ENCODE results near the gene FTH1.
"Not testable (repeated sequence)": the region's sequence is repeated elsewhere in the genome, so short reads cannot be mapped to it uniquely, and the experiment has no call there.

FTH1 gene

GRCh38 chr11:61967116-61967923, at the start of gene FTH1:
Gene FTH1, minus strand, starts transcription at chr11:61967634. Its CDS starts 209 bp downstream, at chr11:61967425.
- peak; percentile 93 for DNase-seq

DNA sequence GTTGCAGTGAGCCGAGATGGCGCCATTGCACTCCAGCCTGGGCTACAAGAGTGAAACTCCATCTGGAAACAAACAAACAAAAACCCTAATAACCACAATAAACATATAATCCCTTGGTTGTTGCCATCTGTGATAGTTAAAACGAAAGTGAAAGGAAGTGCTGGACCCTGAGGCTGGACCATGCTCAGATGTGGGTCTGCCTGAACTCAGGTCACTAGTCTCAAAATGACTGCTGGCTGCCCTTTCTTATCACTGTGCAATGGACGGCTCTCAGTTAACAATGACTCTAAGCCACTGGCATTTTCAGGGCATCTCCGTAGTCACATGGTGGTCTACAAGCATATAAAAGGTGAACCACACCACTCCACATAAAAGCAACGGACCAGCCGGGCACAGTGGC, 48.2 kb upstream of the FTH1 start:
- no peak for DNase-seq

GRCh38 chr11:62013537-62014476, 46.4 kb upstream of the FTH1 start:
- DNase-seq = peak; percentile 66

- DNase-seq = no peak
Measured at GRCh38 chr11:62012832-62013461, 45.5 kb upstream of the FTH1 start.

DNA sequence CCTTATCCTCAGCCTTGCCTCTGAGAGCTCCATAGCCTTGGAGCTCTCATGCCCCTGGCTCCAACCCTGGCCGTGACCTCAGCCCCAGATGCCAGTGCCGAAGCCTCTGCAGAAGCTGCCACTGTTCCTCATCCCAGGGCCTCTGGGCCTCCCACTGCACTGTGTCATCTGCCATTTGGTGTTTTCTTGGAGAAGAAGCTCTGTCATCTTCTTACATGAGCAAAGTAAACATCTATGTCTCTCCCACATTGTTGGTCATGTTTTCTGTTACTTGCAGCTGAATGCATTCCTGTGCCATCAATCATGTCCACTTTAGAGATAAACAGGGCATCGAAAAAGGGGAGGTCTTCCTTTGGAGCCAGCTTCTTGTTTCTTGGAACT, 45.0 kb upstream of the FTH1 start:
- DNase-seq = no peak

DNA sequence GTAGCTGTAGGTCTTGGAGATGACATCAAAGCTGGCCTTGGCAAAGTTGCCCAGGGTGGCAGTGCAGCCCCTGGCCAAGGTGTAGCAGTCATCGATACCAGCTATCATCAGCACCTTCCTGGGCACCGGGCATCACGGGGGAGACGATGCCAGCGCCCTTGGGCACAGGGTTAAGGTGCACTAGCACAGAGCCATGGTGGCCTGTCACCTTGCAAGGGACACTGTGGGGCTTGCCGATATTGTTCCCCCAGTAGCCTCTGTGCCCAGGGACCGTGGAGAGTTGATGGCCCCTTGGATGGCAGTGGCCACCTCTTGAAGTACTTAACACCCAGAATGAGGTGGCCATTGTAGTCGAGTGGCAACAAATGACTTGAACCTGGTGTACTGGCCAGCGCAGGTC, 44.4 kb upstream of the FTH1 start:
- no peak for DNase-seq

GRCh38 chr11:62010935-62011528, 43.6 kb upstream of the FTH1 start:
- DNase-seq = no peak

DNA sequence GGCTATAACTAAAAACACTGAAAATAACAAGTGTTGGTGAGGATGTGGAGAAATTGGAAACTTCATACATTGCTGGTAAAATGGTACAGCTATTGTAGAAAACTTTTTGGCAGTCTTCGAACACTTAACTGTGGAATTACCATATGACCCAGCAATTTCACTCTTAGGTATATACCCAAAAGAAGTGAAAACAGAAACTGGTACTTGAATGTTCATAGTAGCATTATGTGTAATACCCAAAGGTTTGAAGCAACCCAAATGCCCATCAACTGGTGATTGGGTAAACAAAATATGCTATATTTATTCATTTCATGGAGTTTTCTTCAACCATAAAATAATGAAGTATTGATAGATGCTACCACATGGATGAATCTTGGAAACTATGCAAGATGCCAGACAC, 40.8 kb upstream of the FTH1 start:
- no peak for DNase-seq

GRCh38 chr11:62004473-62004872, 37.0 kb upstream of the FTH1 start:
- peak; percentile 74 for DNase-seq

DNA sequence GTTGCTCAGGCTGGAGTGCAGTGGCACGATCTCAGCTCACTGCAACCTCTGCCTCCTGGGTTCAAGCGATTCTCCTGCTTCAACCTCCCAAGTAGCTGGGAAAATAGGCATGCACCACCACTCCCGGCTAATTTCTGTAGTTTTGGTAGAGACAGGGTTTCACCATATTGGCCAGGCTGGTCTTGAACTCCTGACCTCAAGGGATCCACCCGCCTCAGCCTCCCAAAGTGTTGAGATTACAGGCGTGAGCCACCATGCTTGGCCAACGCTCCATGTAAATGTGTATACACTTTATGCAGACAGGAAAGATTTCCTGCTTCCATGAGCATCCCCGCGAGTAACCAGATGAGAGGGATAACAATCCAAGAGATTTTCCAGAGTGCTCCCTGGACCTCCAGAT, 34.8 kb upstream of the FTH1 start:
- DNase-seq = not testable (repeated sequence)

DNA sequence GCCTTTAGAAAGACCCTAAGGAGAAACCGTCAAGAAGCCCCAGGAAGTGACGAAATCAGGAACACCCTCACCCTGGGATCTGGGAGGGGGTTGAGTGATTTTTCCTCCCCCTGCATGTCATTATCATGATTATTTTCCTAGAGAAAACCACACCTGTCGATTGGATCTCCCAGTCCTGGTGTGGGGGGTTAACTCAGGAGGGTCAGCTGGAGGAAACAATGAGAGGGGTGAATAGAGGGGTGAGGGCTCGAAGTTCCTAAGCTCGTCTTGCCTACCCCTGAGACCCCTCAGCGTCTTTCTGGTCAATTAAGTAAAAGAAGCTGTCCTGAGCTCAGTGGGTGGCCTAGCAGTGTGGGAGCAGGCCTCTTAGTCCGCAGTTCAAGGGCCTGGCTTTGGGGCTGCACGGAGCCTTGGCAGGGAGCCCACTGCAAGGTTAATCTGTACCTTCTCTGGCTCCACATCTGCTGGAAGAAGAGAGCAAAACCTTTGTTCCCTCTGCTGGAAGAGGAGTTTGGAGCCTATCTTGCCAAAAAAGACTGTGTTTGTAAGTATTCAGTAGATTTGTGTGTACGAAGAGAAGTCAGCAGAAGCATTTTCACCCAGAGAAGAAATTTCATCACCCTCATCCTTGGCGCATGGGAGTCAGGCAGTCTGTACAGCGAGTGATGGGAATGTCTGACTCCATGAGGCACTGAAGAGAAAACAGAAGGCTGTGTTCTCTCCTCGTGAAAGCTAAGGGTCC, 34.2 kb upstream of the FTH1 start:
- DNase-seq = no peak

DNA sequence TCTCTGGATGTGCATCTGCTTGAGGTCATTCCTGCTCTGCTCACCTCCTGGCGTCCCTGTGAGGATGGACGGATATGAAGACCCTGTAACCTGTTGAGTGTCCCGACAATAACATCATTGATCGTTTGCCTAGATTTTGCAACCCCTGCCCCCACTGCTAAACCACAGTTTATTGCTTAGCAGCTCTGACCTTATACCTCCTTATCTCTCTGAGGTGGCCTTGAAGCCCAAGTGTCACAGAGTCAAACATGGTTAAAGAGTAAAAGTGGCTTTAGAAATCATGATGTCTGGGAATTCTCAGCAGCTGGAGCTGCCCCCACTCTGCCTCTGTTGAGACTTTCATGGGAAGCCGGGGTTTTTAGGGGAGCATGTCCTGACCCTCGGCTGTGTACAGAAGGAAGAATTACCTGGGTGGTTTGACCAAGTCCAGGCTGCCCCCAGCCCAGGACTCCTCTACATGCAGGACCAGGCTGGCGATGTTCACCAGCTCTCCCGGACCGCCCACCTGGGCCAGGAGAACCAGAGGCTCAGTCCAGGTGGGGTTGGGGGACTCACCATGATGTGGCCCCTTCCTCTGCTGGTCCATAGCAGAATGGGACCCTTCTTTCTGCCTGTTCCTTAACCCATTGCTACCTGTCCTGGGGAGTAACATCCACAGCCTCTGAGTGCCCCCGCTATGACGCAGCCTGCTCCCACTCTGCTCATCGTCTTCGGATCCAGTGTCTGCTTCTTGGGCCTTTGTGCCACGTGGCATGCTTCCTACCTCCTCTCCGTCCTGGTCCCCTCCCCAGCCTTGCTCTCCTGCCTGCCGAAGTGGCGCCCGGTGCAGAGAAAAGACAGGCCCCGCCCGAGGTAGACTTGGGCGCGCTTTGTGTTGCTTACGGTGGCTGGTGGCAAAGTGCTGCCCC, 33.4 kb upstream of the FTH1 start:
- no peak for DNase-seq

GRCh38 chr11:61999141-61999975, 31.9 kb upstream of the FTH1 start:
- DNase-seq = no peak

- no peak for DNase-seq
Measured at GRCh38 chr11:61996933-61997332, 29.5 kb upstream of the FTH1 start.

DNA sequence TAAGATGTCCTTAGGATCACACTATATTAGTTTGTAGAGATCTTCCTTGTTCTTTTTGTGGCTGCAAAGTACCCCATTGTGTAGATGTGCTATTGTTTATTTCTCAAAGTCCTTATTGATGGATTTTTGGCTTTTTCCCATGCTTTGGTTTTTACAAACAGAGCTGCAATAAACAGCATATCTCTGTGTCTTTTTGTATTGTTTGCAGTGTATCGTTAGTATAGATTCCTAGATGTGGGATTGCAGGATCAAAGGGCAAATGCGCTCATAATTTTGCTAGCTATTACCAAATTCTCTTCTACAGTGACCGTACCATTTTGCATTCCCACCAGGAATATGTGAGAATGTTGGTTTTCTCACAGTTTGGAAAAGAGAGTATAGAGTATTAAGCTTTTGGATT, 27.5 kb upstream of the FTH1 start:
- no peak for DNase-seq

GRCh38 chr11:61985869-61986268, 18.4 kb upstream of the FTH1 start:
- DNase-seq = peak; percentile 67

DNA sequence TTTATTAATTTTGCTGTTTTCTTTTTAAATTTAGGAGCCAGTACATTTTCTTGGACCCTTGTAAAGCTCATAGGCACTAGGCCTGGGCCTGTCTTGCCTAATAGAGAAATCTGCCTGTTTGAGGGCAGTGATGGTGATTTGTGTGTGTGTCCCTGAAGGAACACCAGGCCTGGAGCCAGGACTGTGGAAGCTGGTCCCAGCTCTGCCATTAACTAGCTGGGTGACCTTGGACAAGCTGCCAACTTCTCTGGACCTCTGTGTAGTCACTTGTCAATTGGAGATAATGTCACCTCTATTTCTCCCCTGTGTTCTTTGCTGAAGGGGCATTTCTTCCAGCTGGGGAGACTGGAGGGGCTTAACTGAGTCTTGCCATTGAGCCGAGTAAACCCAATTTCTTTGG, 16.0 kb upstream of the FTH1 start:
- DNase-seq = no peak

- DNase-seq = peak; percentile 81
Measured at GRCh38 chr11:61980783-61981541, 13.5 kb upstream of the FTH1 start.

All from islet precursor cell (in vitro differentiated cells).